Pancreas (tissue), 10 donors: ENCODE results near the gene RERE. TPM values are rescaled to one million over a fixed set of nuclear protein-coding genes. Genes with fewer than 3 reads are reported as not detected.
A peak's percentile ranks its signal among the peaks of the same experiment; 100 is the strongest.

Source experiments
- ATAC-seq, 4 donors: fragments of 200-7000 bp; cut with Tn5 transposase; one replicate each; pipeline versions ENCODE4 v1.8.0 to v1.9.1; 2020; ENCODE audit warnings: mild to moderate bottlenecking in 4 of 4, moderate library complexity in 4 of 4
- DNase-seq, 6 donors: peaks; one replicate each; pipeline ENCODE4 v3.0.0-alpha.2; 2020
- FAIRE-seq: peaks from 2 replicates; lab custom pipeline; 2012; peaks lifted over from hg19 to GRCh38; lab: Jason Lieb, UNC
- H3K27ac ChIP-seq, 4 donors: fragments of 200-600 bp; sonication (generic); 1 replicate in 3 of 4; 2 replicates in 1 of 4; pipeline versions ENCODE4 v1.5.0 to v1.8.0; 2020
- H3K27me3 ChIP-seq, 4 donors: fragments of 200-600 bp; one replicate each; pipeline ENCODE4 v1.8.0; 2021
- H3K36me3 ChIP-seq, 3 donors: fragments of 200-600 bp; sonication (generic) in 1 of 3; one replicate each; pipeline versions ENCODE4 v1.5.0 to v1.8.0; 2020 to 2021
- H3K4me1 ChIP-seq, 3 donors: fragments of 200-600 bp; one replicate each; pipeline ENCODE4 v1.8.0; 2021
- H3K4me3 ChIP-seq, 4 donors: fragments of 200-600 bp; sonication (generic) in 2 of 4; one replicate each; pipeline versions ENCODE4 v1.5.0 to v1.8.0; 2020 to 2021
- H3K9me3 ChIP-seq, 4 donors: fragments of 200-600 bp; one replicate each; pipeline ENCODE4 v1.8.0; 2021
- CTCF ChIP-seq, 4 donors: fragments of 200-600 bp; sonication (generic) in 3 of 4; IDR thresholded peaks; one replicate each; pipeline versions ENCODE4 v1.5.0 to v1.8.0; 2021; ENCODE audit warnings: antibody characterized with exemption in 4 of 4
- WGBS, 2 donors: extraction: QIAGEN DNeasy Blood & Tissue Kit; methylation state at CpG; one replicate each; pipeline ENCODE4 v1.1.7; 2013; 5-methylcytosine and 5-hydroxymethylcytosine counted together
- intact Hi-C, 3 donors: fragments of 100-400 bp; cut with DNase I; formaldehyde crosslinking; loops; one replicate each; pipeline versions ENCODE4 v1.11.1 to v1.14.2; 2022
- polyA plus RNA-seq, 2 donors: library from polyadenylated mRNA; stranded (reverse); fragments of 200-250 nt; gene quantifications; one replicate each; pipeline ENCODE4 v1.2.3, GENCODE V29; 2013
- total RNA-seq, 6 donors: library from RNA; stranded (reverse); fragmentation: NEBNext Ultra II Directional in 4 of 6; extraction: Animal tissue kit (Norgen Biotek cat#: 25700) in 4 of 6; gene quantifications; one replicate each; pipeline versions ENCODE4 v1.2.1 to v1.2.4, GENCODE V29; 2021 to 2023
- donor health status: healthy with polysubstance abuse.
- donor health status: DM: no; HTN: no; CAD: no; lungs with moderate emphysema.
- donor health status: DM: no; HTN: no; CAD: no.
- donor health status: control.
- donor health status: control.
- donor health status: Bipolar disorder and iron deficiency.
- donor health status: DM: yes; HTN: yes; CAD: no.
- donor health status: DM: no; HTN: no; CAD: no.
- donor health status: DM: no; HTN: no; CAD: no.
- donor health status: DM: yes; HTN: yes; CAD: no.

Gene RERE
- total and polyA plus RNA-seq, 8 donors: 27.0 to 76.7 (median 50.7) TPM

- 70% methylated on average over 7 of the region's 7 CpGs for WGBS, 2 donors
- no peak overlapping the region for H3K4me3 ChIP-seq
- DNase-seq (no peak), ATAC-seq (peak in 3 of 4 donors; percentile 34 to 56 (median 54)), FAIRE-seq (no peak)
- H3K27ac ChIP-seq: peak overlapping the region in 1 of 4 donors; percentile 19
- no peaks in the 10 kb centered on the region for H3K36me3 ChIP-seq
- peaks cover 0 to 24% (median 20%) of the 10 kb centered on the region in 3 donors for H3K4me1 ChIP-seq
- H3K27me3 ChIP-seq: no peaks in the 10 kb centered on the region
- intact Hi-C loops: no loop called here
- no peaks in the 10 kb centered on the region for H3K9me3 ChIP-seq
- TF ChIP-seq CTCF (IDR thresholded peaks at IDR 0.05): no peak
These were observed 188.0 kb downstream of the RERE start for GRCh38 chr1:8629241-8630091.

GRCh38 chr1:8628606-8629005, 188.8 kb downstream of the RERE start:
- no peak for TF ChIP-seq CTCF (IDR thresholded peaks at IDR 0.05)
- no peaks in the 10 kb centered on the region for H3K9me3 ChIP-seq
- no peak for FAIRE-seq
- 42 to 44% methylated on average over 2 of the region's 2 CpGs for WGBS, 2 donors
- no peaks in the 10 kb centered on the region for H3K36me3 ChIP-seq
- no peak overlapping the region for H3K27ac ChIP-seq
- peaks cover 0 to 24% (median 20%) of the 10 kb centered on the region in 3 donors for H3K4me1 ChIP-seq
- no peaks in the 10 kb centered on the region for H3K27me3 ChIP-seq
- intact Hi-C loops: no loop called here
- ATAC-seq: no peak
- DNase-seq: no peak
- H3K4me3 ChIP-seq: no peak overlapping the region

GRCh38 chr1:8627728-8628127, 189.7 kb downstream of the RERE start:
- WGBS, 2 donors: 79 to 80% methylated on average over 5 of the region's 5 CpGs
- intact Hi-C loops: no loop called here
- FAIRE-seq: no peak
- no peaks in the 10 kb centered on the region for H3K9me3 ChIP-seq
- TF ChIP-seq CTCF (IDR thresholded peaks at IDR 0.05): no peak
- H3K27ac ChIP-seq: no peak overlapping the region
- H3K36me3 ChIP-seq: no peaks in the 10 kb centered on the region
- no peak overlapping the region for H3K4me3 ChIP-seq
- no peak for ATAC-seq
- no peaks in the 10 kb centered on the region for H3K27me3 ChIP-seq
- no peak for DNase-seq
- peaks cover 0 to 24% (median 20%) of the 10 kb centered on the region in 3 donors for H3K4me1 ChIP-seq

GRCh38 chr1:8625981-8626898, 191.2 kb downstream of the RERE start:
- no peaks in the 10 kb centered on the region for H3K27me3 ChIP-seq
- TF ChIP-seq CTCF (IDR thresholded peaks at IDR 0.05): no peak
- FAIRE-seq (no peak), ATAC-seq (peak in 3 of 4 donors; percentile 15 to 23 (median 17)), DNase-seq (no peak)
- H3K4me3 ChIP-seq: no peak overlapping the region
- peaks cover 0 to 30% (median 20%) of the 10 kb centered on the region in 3 donors for H3K4me1 ChIP-seq
- no peaks in the 10 kb centered on the region for H3K36me3 ChIP-seq
- intact Hi-C loops: no loop called here
- H3K27ac ChIP-seq: no peak overlapping the region
- H3K9me3 ChIP-seq: no peaks in the 10 kb centered on the region
- 61 to 74% methylated on average over 4 of the region's 4 CpGs for WGBS, 2 donors
